Bronchial epithelial cell (primary cell): ENCODE results near the gene NCR1. TPM values are rescaled to one million over a fixed set of nuclear protein-coding genes. Genes with fewer than 3 reads are reported as not detected.

Source experiments
- total RNA-seq: library from RNA; depleted of rRNA; stranded (reverse); fragments of >200 nt; gene quantifications from 2 replicates; pipeline ENCODE4 v1.2.1, GENCODE V29; 2014

NCR1 gene
- total RNA-seq, 1 donor from 2014 or later: not detected

Other genes starting within 250 kb of the NCR1 start
- gene LILRB4, start 243.2 kb upstream of the NCR1 start, total RNA-seq: not detected in 2 replicates
- gene KIR3DL3, start 181.7 kb upstream of the NCR1 start, total RNA-seq: not detected in 2 replicates
- gene KIR2DL3, start 167.6 kb upstream of the NCR1 start, total RNA-seq: not detected in 2 replicates
- gene KIR2DL1, start 136.4 kb upstream of the NCR1 start, total RNA-seq: not detected in 2 replicates
- gene KIR2DL4, start 102.5 kb upstream of the NCR1 start, total RNA-seq: not detected in 2 replicates
- gene KIR3DL1, start 89.7 kb upstream of the NCR1 start, total RNA-seq: not detected in 2 replicates
- not detected in 2 replicates for gene KIR2DS4, start 73.5 kb upstream of the NCR1 start, total RNA-seq
- gene KIR3DL2, start 55.7 kb upstream of the NCR1 start, total RNA-seq: not detected in 2 replicates
- not detected in 2 replicates for gene FCAR, start 31.9 kb upstream of the NCR1 start, total RNA-seq
- 0.13 TPM in 1 of 2 replicates, not detected in the other for gene NLRP7, start 41.4 kb downstream of the NCR1 start, total RNA-seq
- 9.0 and 36.7 TPM in 2 replicates for gene NLRP2, start 60.2 kb downstream of the NCR1 start, total RNA-seq
- not detected in 2 replicates for gene GP6, start 132.1 kb downstream of the NCR1 start, total RNA-seq
- gene RDH13, start 157.0 kb downstream of the NCR1 start, total RNA-seq: 23.7 and 37.0 TPM in 2 replicates
- 117 and 308 TPM in 2 replicates for gene EPS8L1, start 169.7 kb downstream of the NCR1 start, total RNA-seq
- gene PPP1R12C, start 211.5 kb downstream of the NCR1 start, total RNA-seq: 22.9 and 25.6 TPM in 2 replicates
- gene TNNT1, start 243.1 kb downstream of the NCR1 start, total RNA-seq: 65.0 and 151 TPM in 2 replicates